CD8-positive, alpha-beta memory T cell (primary cell): ENCODE measurements around the gene H6PD. TPM values are rescaled to one million over a fixed set of nuclear protein-coding genes. Genes with fewer than 3 reads are reported as not detected.
"Not testable (repeated sequence)": the region's sequence is repeated elsewhere in the genome, so short reads cannot be mapped to it uniquely, and the experiment has no call there.

Experiments used
- CTCF ChIA-PET: fragments of 350-600 bp; sonication (Branson Sonifier 250); formaldehyde crosslinking; loops from one replicate; lab custom pipeline; 2021; ENCODE audit warnings: antibody characterized with exemption; lab: Charles Lee
- POLR2A ChIA-PET: fragments of 350-600 bp; sonication (Branson Sonifier 250); formaldehyde crosslinking; loops from one replicate; lab custom pipeline; 2021; ENCODE audit warnings: antibody characterized with exemption; lab: Charles Lee
- DNase-seq, 5 donors: peaks; one replicate each; pipeline versions ENCODE4 v3.0.0 to v3.0.0-alpha.2; 2020 to 2022; ENCODE audit warnings: mixed read lengths in 1 of 5
- H3K27ac ChIP-seq: one replicate; pipeline ENCODE4 v1.7.0; 2013; ENCODE audit warnings: low read depth, mild to moderate bottlenecking, low read length, moderate library complexity
- H3K27me3 ChIP-seq: 2 replicates; pipeline ENCODE4 v1.7.0; 2013; ENCODE audit warnings: low read length, mild to moderate bottlenecking; ENCODE audit not compliant: insufficient read depth, poor library complexity, severe bottlenecking
- H3K36me3 ChIP-seq: 2 replicates; pipeline ENCODE4 v1.7.0; 2013; ENCODE audit warnings: mild to moderate bottlenecking, low read length, moderate library complexity; ENCODE audit not compliant: insufficient read depth
- H3K4me1 ChIP-seq: 2 replicates; pipeline ENCODE4 v1.7.0; 2013; ENCODE audit warnings: mild to moderate bottlenecking, low read length, moderate library complexity; ENCODE audit not compliant: insufficient read depth
- H3K4me3 ChIP-seq: 2 replicates; pipeline ENCODE4 v1.7.0; 2013; ENCODE audit warnings: mild to moderate bottlenecking, low read length
- H3K9me3 ChIP-seq: 2 replicates; pipeline ENCODE4 v1.7.0; 2013; ENCODE audit warnings: mild to moderate bottlenecking, low read length
- H3K27ac Mint-ChIP-seq, 8 donors: one replicate each; pipeline ENCODE4 v1.8.0; 2020 to 2021; ENCODE audit warnings: mixed read lengths in 8 of 8, mild to moderate bottlenecking in 6 of 8, inconsistent platforms in 3 of 8, moderate library complexity in 3 of 8
- H3K27me3 Mint-ChIP-seq, 2 donors: one replicate each; pipeline ENCODE4 v1.8.0; 2020 to 2021; ENCODE audit warnings: mixed read lengths in 2 of 2, mild to moderate bottlenecking in 1 of 2, moderate library complexity in 1 of 2
- H3K36me3 Mint-ChIP-seq, 3 donors: one replicate each; pipeline ENCODE4 v1.8.0; 2020 to 2021; ENCODE audit warnings: mixed read lengths in 3 of 3, inconsistent platforms in 1 of 3, mild to moderate bottlenecking in 1 of 3
- H3K4me1 Mint-ChIP-seq, 3 donors: one replicate each; pipeline ENCODE4 v1.8.0; 2020 to 2021; ENCODE audit warnings: mixed read lengths in 3 of 3, inconsistent platforms in 1 of 3, mild to moderate bottlenecking in 1 of 3
- H3K4me3 Mint-ChIP-seq, 7 donors: one replicate each; pipeline ENCODE4 v1.8.0; 2020 to 2021; ENCODE audit warnings: mixed read lengths in 7 of 7, mild to moderate bottlenecking in 6 of 7, moderate library complexity in 4 of 7, inconsistent platforms in 2 of 7
- H3K9me3 Mint-ChIP-seq, 5 donors: one replicate each; pipeline ENCODE4 v1.8.0; 2020 to 2022; ENCODE audit warnings: mixed read lengths in 5 of 5, mild to moderate bottlenecking in 3 of 5, moderate library complexity in 2 of 5, inconsistent platforms in 1 of 5
- polyA plus RNA-seq: library from polyadenylated mRNA; unstranded; fragments of 300-500 nt; fragmentation: Illumina TruSeq; gene quantifications from one replicate; pipeline ENCODE4 v1.2.3, GENCODE V29; 2021
- total RNA-seq, 2 experiments: library from RNA; stranded (reverse); gene quantifications; one replicate each; pipeline ENCODE4 v1.2.3, GENCODE V29; 2021

H6PD gene
- total and polyA plus RNA-seq, 3 experiments from 2014 or later: 7.8 to 11.6 (median 7.9) TPM

DNA sequence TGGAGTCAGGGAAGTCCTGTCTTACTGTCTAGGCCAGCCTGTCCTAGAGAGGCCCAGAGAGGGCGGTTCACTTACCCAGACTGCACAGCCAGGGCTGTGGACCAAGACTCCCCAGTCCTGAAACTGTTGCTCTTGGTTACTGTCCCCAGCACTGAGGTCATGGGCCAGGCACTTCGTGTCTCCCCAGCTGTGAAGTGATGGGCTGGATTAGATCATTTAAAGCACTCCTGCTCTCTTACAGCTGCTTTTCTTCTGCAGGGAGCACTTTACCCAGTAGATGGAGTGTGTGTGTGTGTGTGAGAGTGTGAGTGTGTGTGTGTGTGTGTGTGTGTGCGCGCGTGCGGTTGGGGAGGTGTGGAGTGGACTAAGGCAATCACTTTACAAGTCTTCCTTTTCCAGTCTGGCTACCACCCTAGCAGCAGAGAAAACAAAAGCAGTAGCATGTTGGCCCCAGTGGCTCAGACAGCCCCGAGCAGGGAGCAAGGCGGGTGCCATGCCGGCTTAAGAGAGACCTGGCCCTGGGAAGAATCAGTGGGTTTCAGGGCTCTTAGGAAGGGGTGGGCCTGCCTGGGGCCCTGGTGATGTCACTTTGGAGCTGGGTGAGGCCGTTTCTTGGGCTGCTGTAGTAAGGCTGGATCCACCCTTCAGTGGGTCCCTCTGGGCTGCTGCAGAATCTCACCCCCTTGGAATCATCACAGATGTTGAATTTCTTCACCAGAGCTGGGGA is 60.5 kb downstream of the H6PD start:
- H3K27me3 ChIP-seq: no peaks in the 10 kb centered on the region
- Mint-ChIP-seq H3K27ac (peak overlapping the region in 3 of 8 donors; percentile 38 to 77 (median 64)), H3K4me1 (peaks cover 4 to 20% (median 7%) of the 10 kb centered on the region in 3 donors), H3K4me3 (peak overlapping the region in 2 of 7 donors; percentile 4 to 48), H3K9me3 (no peaks in the 10 kb centered on the region), H3K27me3 (no peaks in the 10 kb centered on the region), H3K36me3 (no peaks in the 10 kb centered on the region)
- no peak overlapping the region for H3K4me3 ChIP-seq
- peaks cover 18% of the 10 kb centered on the region for H3K4me1 ChIP-seq
- H3K9me3 ChIP-seq: no peaks in the 10 kb centered on the region
- H3K27ac ChIP-seq: no peak overlapping the region
- DNase-seq: no peak
- POLR2A ChIA-PET: no interaction called here
- H3K36me3 ChIP-seq: no peaks in the 10 kb centered on the region
- CTCF ChIA-PET: interaction anchor here (0.9 kb wide), 1 partner anchor 196 kb away, joined by 3 read pairs; no protein-coding TSS in a partner anchor

DNA sequence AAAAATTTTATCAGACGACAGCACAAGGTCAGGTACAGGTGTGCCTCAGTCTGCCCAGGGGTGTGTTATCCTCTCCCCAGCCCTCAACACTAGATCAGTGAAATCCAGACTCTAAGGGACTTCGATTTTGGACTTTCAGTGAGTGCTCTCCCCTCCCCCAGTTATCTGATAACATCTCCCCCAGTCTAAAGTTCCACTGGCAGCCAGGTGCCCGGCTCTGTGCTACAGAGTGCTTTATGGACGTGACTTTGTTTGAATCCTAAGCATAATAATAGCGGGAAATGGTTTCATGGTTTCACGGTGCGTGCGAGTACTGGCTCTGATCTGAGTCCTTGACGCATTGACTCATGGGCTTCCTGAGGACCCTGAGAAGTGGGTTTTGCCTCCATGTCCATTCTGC is 61.3 kb downstream of the H6PD start:
- Mint-ChIP-seq H3K27ac (no peak overlapping the region), H3K4me3 (peak overlapping the region in 4 of 7 donors; percentile 12 to 49 (median 34)), H3K4me1 (peaks cover 5 to 26% (median 6%) of the 10 kb centered on the region in 3 donors), H3K9me3 (no peaks in the 10 kb centered on the region), H3K27me3 (no peaks in the 10 kb centered on the region), H3K36me3 (peaks cover 0 to 3% (median 0%) of the 10 kb centered on the region in 3 donors)
- no peak overlapping the region for H3K27ac ChIP-seq
- H3K36me3 ChIP-seq: no peaks in the 10 kb centered on the region
- peaks cover 15% of the 10 kb centered on the region for H3K4me1 ChIP-seq
- H3K9me3 ChIP-seq: no peaks in the 10 kb centered on the region
- H3K27me3 ChIP-seq: no peaks in the 10 kb centered on the region
- ChIA-PET CTCF (interaction anchor here (0.9 kb wide), 1 partner anchor 195 kb away, joined by 3 read pairs; no protein-coding TSS in a partner anchor), POLR2A (no interaction called here)
- H3K4me3 ChIP-seq: no peak overlapping the region
- DNase-seq: no peak

DNA sequence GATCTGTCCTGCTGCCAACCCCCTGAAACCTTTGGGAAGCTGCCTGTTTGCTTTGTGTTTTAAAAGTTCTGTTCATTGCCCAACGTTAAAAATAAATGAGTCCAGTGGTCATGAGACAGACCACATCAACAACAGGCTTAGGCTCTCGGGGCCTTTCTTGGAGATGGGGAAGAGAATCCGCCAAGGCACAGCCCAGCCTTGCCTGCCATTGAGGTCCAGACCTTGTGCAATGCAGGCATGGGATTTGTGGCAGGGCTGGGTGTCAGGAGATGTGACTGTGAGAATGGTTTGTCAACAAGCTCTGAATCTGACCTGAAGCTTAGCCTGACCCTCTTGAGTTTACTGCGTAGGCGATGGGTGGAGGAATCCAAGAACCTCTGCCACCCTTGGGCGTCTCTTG is 62.3 kb downstream of the H6PD start:
- Histone ChIP-seq H3K4me1 (peaks cover 15% of the 10 kb centered on the region), H3K27ac (no peak overlapping the region), H3K9me3 (no peaks in the 10 kb centered on the region), H3K36me3 (no peaks in the 10 kb centered on the region), H3K27me3 (no peaks in the 10 kb centered on the region), H3K4me3 (no peak overlapping the region)
- no peak for DNase-seq
- Mint-ChIP-seq H3K27ac (no peak overlapping the region), H3K9me3 (no peaks in the 10 kb centered on the region), H3K36me3 (peaks cover 0 to 3% (median 0%) of the 10 kb centered on the region in 3 donors), H3K4me3 (no peak overlapping the region), H3K27me3 (no peaks in the 10 kb centered on the region), H3K4me1 (peaks cover 5 to 27% (median 6%) of the 10 kb centered on the region in 3 donors)
- ChIA-PET CTCF (no interaction called here), POLR2A (no interaction called here)

DNA sequence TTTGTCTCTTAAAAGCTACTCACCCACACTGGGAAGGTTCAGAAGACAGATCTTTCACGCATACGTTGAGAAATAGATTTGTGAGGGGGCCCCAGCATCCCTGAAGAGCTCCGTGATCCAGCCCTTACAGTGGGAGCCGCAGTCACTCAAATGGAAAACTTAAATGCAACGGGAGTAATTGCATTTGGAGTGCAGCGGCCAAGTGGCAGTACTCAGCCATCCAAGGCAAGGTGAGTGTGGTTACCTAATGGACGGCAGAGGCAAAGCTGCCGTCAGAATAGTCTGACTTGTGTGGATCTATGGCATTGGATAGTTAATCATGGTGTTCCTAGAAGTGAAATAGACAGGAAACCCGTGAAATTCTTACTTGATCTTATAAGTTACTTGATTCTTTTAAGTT is 63.3 kb downstream of the H6PD start:
- peaks cover 0 to 3% (median 0%) of the 10 kb centered on the region in 3 donors for H3K36me3 Mint-ChIP-seq
- Histone ChIP-seq H3K27me3 (no peaks in the 10 kb centered on the region), H3K36me3 (no peaks in the 10 kb centered on the region), H3K4me1 (peaks cover 15% of the 10 kb centered on the region), H3K4me3 (no peak overlapping the region), H3K27ac (no peak overlapping the region), H3K9me3 (no peaks in the 10 kb centered on the region)
- no peaks in the 10 kb centered on the region for H3K27me3 Mint-ChIP-seq
- POLR2A ChIA-PET: no interaction called here
- no peaks in the 10 kb centered on the region for H3K9me3 Mint-ChIP-seq
- CTCF ChIA-PET: interaction anchor here (1.4 kb wide), 1 partner anchor 157 kb away, joined by 4 read pairs; no protein-coding TSS in a partner anchor
- H3K4me3 Mint-ChIP-seq: no peak overlapping the region
- no peak for DNase-seq
- H3K27ac Mint-ChIP-seq: no peak overlapping the region
- H3K4me1 Mint-ChIP-seq: peaks cover 5 to 30% (median 6%) of the 10 kb centered on the region in 3 donors

DNA sequence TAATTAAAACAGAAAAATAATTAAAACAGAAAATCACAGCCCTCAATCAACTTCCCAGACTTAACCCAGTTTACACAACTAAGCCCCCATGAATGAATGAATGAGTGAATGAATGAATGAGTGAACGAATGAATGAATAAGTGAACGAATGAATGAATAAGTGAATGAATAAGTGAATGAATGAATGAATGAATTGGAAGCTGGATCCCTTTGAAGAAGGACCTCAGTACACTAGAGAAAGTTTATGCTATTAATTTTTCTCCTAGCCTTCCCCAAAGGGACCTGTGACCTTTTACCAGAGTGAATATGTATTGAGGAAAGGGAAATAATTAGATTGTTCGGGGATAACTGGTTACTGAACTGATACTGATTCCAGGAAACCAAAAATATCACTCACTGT is 63.7 kb downstream of the H6PD start:
- H3K27me3 Mint-ChIP-seq: no peaks in the 10 kb centered on the region
- CTCF ChIA-PET: interaction anchor here (1.4 kb wide), 1 partner anchor 157 kb away, joined by 4 read pairs; no protein-coding TSS in a partner anchor
- H3K4me1 Mint-ChIP-seq: peaks cover 5 to 34% (median 6%) of the 10 kb centered on the region in 3 donors

DNA sequence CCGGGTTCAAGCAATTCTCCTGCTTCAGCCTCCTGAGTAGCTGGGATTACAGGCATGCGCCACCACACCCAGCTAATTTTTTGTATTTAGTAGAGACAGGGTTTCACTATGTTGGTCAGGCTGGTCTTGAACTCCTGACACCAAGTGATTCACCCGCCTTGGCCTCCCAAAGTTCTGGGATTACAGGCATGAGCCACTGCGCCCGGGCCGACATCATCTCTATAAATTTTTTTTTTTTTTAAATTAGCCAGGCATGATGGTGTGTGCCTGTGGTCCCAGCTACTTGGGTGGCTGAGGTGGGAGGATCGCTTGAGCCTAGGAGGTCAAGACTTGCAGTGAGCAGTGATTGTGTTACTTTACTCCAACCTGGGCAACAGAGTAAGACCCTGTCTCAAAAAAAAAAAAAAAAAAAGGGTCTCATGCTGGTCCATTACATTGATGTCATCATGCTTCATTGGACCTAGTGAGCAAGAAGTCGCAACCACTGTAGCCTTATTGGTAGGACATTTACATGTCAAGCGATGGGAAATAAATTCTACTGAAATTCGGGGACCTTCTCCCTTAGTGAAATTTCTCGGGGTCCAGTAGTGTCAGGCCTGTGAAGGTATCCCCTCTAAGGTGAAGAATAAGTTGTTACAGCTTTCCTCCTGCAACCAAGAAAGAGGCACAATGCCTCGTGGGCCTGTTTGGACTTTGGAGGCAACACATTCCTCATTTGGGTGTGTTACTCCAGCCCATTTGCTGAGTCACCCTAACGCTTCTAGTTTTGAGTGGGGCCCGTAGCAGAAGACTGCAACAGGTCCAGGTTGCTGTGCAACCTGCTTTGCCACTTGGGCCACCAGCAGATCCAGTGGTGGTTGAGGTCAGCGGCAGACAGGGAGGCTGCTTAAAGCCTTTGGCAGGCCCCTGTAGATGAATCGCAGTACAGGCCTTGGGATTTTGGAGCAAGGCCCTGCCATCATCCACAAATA is 65.3 kb downstream of the H6PD start:
- H3K4me3 Mint-ChIP-seq, CTCF ChIA-PET, POLR2A ChIA-PET: not testable (repeated sequence)

More for the DNA sequence above, 63.7 kb downstream of the H6PD start:
- Mint-ChIP-seq H3K4me3 (no peak overlapping the region), H3K27ac (no peak overlapping the region), H3K36me3 (peaks cover 0 to 3% (median 0%) of the 10 kb centered on the region in 3 donors), H3K9me3 (no peaks in the 10 kb centered on the region)
- Histone ChIP-seq H3K27me3 (no peaks in the 10 kb centered on the region), H3K27ac (no peak overlapping the region), H3K4me3 (no peak overlapping the region), H3K4me1 (peaks cover 15% of the 10 kb centered on the region), H3K9me3 (no peaks in the 10 kb centered on the region), H3K36me3 (no peaks in the 10 kb centered on the region)
- POLR2A ChIA-PET: no interaction called here
- DNase-seq: no peak

DNA sequence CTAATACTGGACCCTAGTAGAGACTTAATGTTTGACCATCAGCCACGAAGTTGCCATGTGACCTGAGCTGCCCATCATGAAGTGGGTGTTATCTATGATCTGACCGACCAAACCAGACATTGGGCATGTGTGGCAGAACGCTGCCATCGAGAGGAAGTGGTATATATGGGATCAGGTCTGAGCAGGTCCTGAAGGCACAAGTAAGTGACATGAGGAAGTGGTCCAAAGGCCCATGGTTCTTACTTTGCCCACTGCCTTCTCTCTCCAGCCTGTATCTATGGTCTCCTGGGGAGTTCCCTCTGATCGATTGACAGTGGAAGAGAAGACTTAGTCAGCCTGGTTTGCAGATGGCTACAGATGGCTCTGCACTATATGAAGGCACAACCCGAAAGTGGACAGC is 66.0 kb downstream of the H6PD start:
- no peaks in the 10 kb centered on the region for H3K9me3 ChIP-seq
- no peak overlapping the region for H3K4me3 ChIP-seq
- Mint-ChIP-seq H3K4me1 (peaks cover 5 to 34% (median 6%) of the 10 kb centered on the region in 3 donors), H3K36me3 (peaks cover 0 to 3% (median 0%) of the 10 kb centered on the region in 3 donors), H3K9me3 (no peaks in the 10 kb centered on the region), H3K27me3 (no peaks in the 10 kb centered on the region), H3K4me3 (no peak overlapping the region), H3K27ac (peak overlapping the region in 1 of 8 donors; percentile 58)
- H3K27me3 ChIP-seq: no peaks in the 10 kb centered on the region
- H3K27ac ChIP-seq: no peak overlapping the region
- ChIA-PET POLR2A (no interaction called here), CTCF (no interaction called here)
- no peak for DNase-seq
- no peaks in the 10 kb centered on the region for H3K4me1 ChIP-seq
- no peaks in the 10 kb centered on the region for H3K36me3 ChIP-seq

More for the DNA sequence above, 65.3 kb downstream of the H6PD start:
- not testable (repeated sequence) for H3K36me3 Mint-ChIP-seq, H3K9me3 Mint-ChIP-seq, H3K4me1 ChIP-seq, DNase-seq, H3K27ac ChIP-seq, H3K36me3 ChIP-seq, H3K9me3 ChIP-seq, H3K27me3 Mint-ChIP-seq, H3K27me3 ChIP-seq, H3K4me3 ChIP-seq
- Mint-ChIP-seq H3K27ac (peak overlapping the region in 1 of 8 donors; percentile 58), H3K4me1 (peaks cover 5 to 34% (median 6%) of the 10 kb centered on the region in 3 donors)
